H1 (cell line): Measurements from ENCODE around the gene STRIP2. TPM values are rescaled to one million over a fixed set of nuclear protein-coding genes. Genes with fewer than 3 reads are reported as not detected.
A peak's percentile ranks its signal among the peaks of the same experiment; 100 is the strongest.

Source experiments
- CTCF ChIA-PET: fragments of 300-600 bp; sonication (Branson Sonifier 250); formaldehyde crosslinking; loops from one replicate; lab custom pipeline; 2021; ENCODE audit not compliant: partially characterized antibody; lab: Charles Lee
- POLR2A ChIA-PET: fragments of 300-600 bp; sonication (Branson Sonifier 250); formaldehyde crosslinking; loops from one replicate; lab custom pipeline; 2021; ENCODE audit warnings: inconsistent platforms; ENCODE audit not compliant: partially characterized antibody; lab: Charles Lee
- DNase-seq, 2 experiments: peaks; one replicate each; pipeline versions ENCODE4 v3.0.0 to v3.0.0-alpha.2; 2010 to 2022; ENCODE audit warnings: low spot score in 2 of 2, low read depth in 1 of 2, mixed read lengths in 1 of 2
- FAIRE-seq: peaks from 2 replicates; lab custom pipeline; 2011; peaks lifted over from hg19 to GRCh38; lab: Jason Lieb, UNC
- H2AFZ ChIP-seq: 2 replicates; pipeline ENCODE4 v1.8.1; 2012; ENCODE audit warnings: low read length, inconsistent platforms
- H2AK5ac ChIP-seq: 2 replicates; pipeline ENCODE4 v1.6.1; 2013; ENCODE audit warnings: low read depth, low read length
- H2BK120ac ChIP-seq: replicated peaks from 2 replicates; pipeline ENCODE3; 2013; ENCODE audit warnings: low read depth, low read length, inconsistent platforms
- H2BK12ac ChIP-seq: 2 replicates; pipeline ENCODE4 v1.6.1; 2013; ENCODE audit warnings: low read depth, low read length
- H2BK15ac ChIP-seq: 2 replicates; pipeline ENCODE4 v1.6.1; 2013; ENCODE audit warnings: low read length
- H2BK20ac ChIP-seq: 2 replicates; pipeline ENCODE4 v1.6.1; 2013; ENCODE audit warnings: low read length
- H2BK5ac ChIP-seq: 2 replicates; pipeline ENCODE4 v1.6.1; 2013; ENCODE audit warnings: low read depth, low read length
- H3K14ac ChIP-seq: 2 replicates; pipeline ENCODE4 v1.6.1; 2013; ENCODE audit warnings: inconsistent platforms; ENCODE audit not compliant: insufficient read length
- H3K18ac ChIP-seq: 2 replicates; pipeline ENCODE4 v1.6.1; 2013; ENCODE audit warnings: low read length; ENCODE audit errors: extremely low read depth
- H3K23ac ChIP-seq: 2 replicates; pipeline ENCODE4 v1.6.1; 2013; ENCODE audit warnings: inconsistent platforms; ENCODE audit not compliant: insufficient read length
- H3K23me2 ChIP-seq: 2 replicates; pipeline ENCODE4 v1.6.1; 2013; ENCODE audit warnings: low read depth, low read length
- H3K27ac ChIP-seq: 2 replicates; pipeline ENCODE4 v1.6.1; 2011; ENCODE audit warnings: low read depth, low read length, inconsistent platforms
- H3K27me3 ChIP-seq, 4 experiments: replicated peaks in 1 of 4; 1 replicate in 1 of 4; 2 replicates in 3 of 4; pipeline versions ENCODE4 v1.6.1 to v1.8.1; 2011 to 2013; ENCODE audit warnings: low read length in 3 of 4, mild to moderate bottlenecking in 3 of 4, inconsistent platforms in 2 of 4, mixed read lengths in 2 of 4, moderate library complexity in 1 of 4; ENCODE audit not compliant: control insufficient read depth in 3 of 4, insufficient read depth in 3 of 4; ENCODE audit errors: extremely low read depth in 1 of 4
- H3K36me3 ChIP-seq, 4 experiments: 2 replicates each; pipeline versions ENCODE4 v1.6.1 to v1.8.1; 2011 to 2013; ENCODE audit warnings: mild to moderate bottlenecking in 4 of 4, low read length in 3 of 4, moderate library complexity in 2 of 4, control low read depth in 1 of 4, inconsistent platforms in 1 of 4; ENCODE audit not compliant: insufficient read depth in 4 of 4, control insufficient read depth in 2 of 4
- H3K4ac ChIP-seq: replicated peaks from 2 replicates; pipeline ENCODE3; 2013; ENCODE audit warnings: low read length, low read depth, mixed read lengths, inconsistent platforms; ENCODE audit not compliant: insufficient read length
- H3K4me1 ChIP-seq, 4 experiments: replicated peaks in 1 of 4; 1 replicate in 1 of 4; 2 replicates in 3 of 4; pipeline versions ENCODE4 v1.6.1 to v1.8.1; 2011 to 2013; ENCODE audit warnings: low read length in 3 of 4, inconsistent platforms in 2 of 4, mixed read lengths in 1 of 4; ENCODE audit not compliant: insufficient read depth in 4 of 4, control insufficient read depth in 3 of 4
- H3K4me2 ChIP-seq, 2 experiments: 2 replicates each; pipeline versions ENCODE4 v1.6.1 to v1.8.1; 2011 to 2013; ENCODE audit warnings: low read depth in 2 of 2, low read length in 2 of 2, control low read depth in 1 of 2, inconsistent platforms in 1 of 2, mild to moderate bottlenecking in 1 of 2; ENCODE audit not compliant: insufficient read depth in 1 of 2
- H3K4me3 ChIP-seq, 4 experiments: fragments of 200-600, 300-600 bp in 1 of 4; sonication (generic), shearing (Covaris generic), sonication (Bioruptor Twin) in 1 of 4; 2 replicates each; pipeline versions ENCODE4 v1.5.1 to v1.8.1; 2011 to 2016; ENCODE audit warnings: low read length in 4 of 4, low read depth in 3 of 4, control low read depth in 2 of 4, inconsistent platforms in 2 of 4, mild to moderate bottlenecking in 2 of 4, mixed read lengths in 1 of 4, moderate library complexity in 1 of 4; ENCODE audit not compliant: insufficient read depth in 2 of 4; ENCODE audit errors: extremely low read depth in 1 of 4
- H3K56ac ChIP-seq: replicated peaks from 2 replicates; pipeline ENCODE3; 2013; ENCODE audit warnings: low read depth, mild to moderate bottlenecking, mixed read lengths, low read length, inconsistent platforms; ENCODE audit not compliant: insufficient read length
- H3K79me1 ChIP-seq: 2 replicates; pipeline ENCODE4 v1.6.1; 2013; ENCODE audit warnings: low read depth, low read length, control low read depth
- H3K79me2 ChIP-seq, 2 experiments: 2 replicates each; pipeline versions ENCODE4 v1.6.1 to v1.8.1; 2012 to 2013; ENCODE audit warnings: low read length in 2 of 2, mild to moderate bottlenecking in 2 of 2, inconsistent platforms in 1 of 2; ENCODE audit not compliant: insufficient read depth in 2 of 2, control insufficient read depth in 1 of 2
- H3K9ac ChIP-seq, 4 experiments: replicated peaks in 1 of 4; 1 replicate in 1 of 4; 2 replicates in 3 of 4; pipeline versions ENCODE4 v1.6.1 to v1.8.1; 2011 to 2013; ENCODE audit warnings: low read depth in 3 of 4, low read length in 3 of 4, control low read depth in 2 of 4, mild to moderate bottlenecking in 2 of 4, moderate library complexity in 2 of 4, inconsistent platforms in 1 of 4; ENCODE audit errors: extremely low read depth in 1 of 4
- H3K9me3 ChIP-seq, 2 experiments: 2 replicates each; pipeline versions ENCODE4 v1.6.1 to v1.8.1; 2012 to 2013; ENCODE audit warnings: mild to moderate bottlenecking in 2 of 2, moderate library complexity in 2 of 2, control low read depth in 1 of 2, inconsistent platforms in 1 of 2, low read depth in 1 of 2, low read length in 1 of 2, mixed read lengths in 1 of 2; ENCODE audit not compliant: insufficient read depth in 2 of 2
- H4K20me1 ChIP-seq, 2 experiments: replicated peaks in 1 of 2; 2 replicates each; pipeline versions ENCODE3 to v1.8.1; 2011 to 2013; ENCODE audit warnings: inconsistent platforms in 2 of 2, low read length in 2 of 2, mild to moderate bottlenecking in 1 of 2; ENCODE audit not compliant: insufficient read depth in 2 of 2, control insufficient read depth in 1 of 2
- H4K5ac ChIP-seq: 2 replicates; pipeline ENCODE4 v1.6.1; 2013; ENCODE audit warnings: low read length, low read depth, mixed read lengths, inconsistent platforms; ENCODE audit not compliant: insufficient read length
- H4K8ac ChIP-seq: 2 replicates; pipeline ENCODE4 v1.8.0; 2013; ENCODE audit warnings: mild to moderate bottlenecking, moderate library complexity, low read length, inconsistent platforms; ENCODE audit not compliant: insufficient read depth; ENCODE audit errors: extremely low read depth
- H4K91ac ChIP-seq: replicated peaks from 2 replicates; pipeline ENCODE3; 2013; ENCODE audit warnings: low read length, mixed read lengths, inconsistent platforms; ENCODE audit not compliant: insufficient read length
- CEBPB ChIP-seq: IDR thresholded peaks from 2 replicates; pipeline ENCODE4 v1.6.1; 2012; ENCODE audit warnings: low read depth, low read length
- HDAC2 ChIP-seq, 2 experiments: fragments of 300-600 bp in 1 of 2; sonication (generic) in 1 of 2; IDR thresholded peaks; 2 replicates each; pipeline ENCODE4 v1.6.1; 2011 to 2012; ENCODE audit warnings: low read depth in 2 of 2, low read length in 2 of 2, mild to moderate bottlenecking in 2 of 2, moderate library complexity in 2 of 2, borderline replicate concordance in 1 of 2, inconsistent platforms in 1 of 2
- KDM4A ChIP-seq: IDR thresholded peaks from one replicate; pipeline ENCODE4 v1.7.1; 2012; ENCODE audit warnings: low read depth, mild to moderate bottlenecking, moderate library complexity, low read length, inconsistent platforms; ENCODE audit not compliant: severe bottlenecking
- PHF8 ChIP-seq: fragments of 200-600 bp; sonication (generic); conservative IDR thresholded peaks from 2 replicates; pipeline ENCODE4 v1.7.1; 2012; ENCODE audit warnings: low read depth, mild to moderate bottlenecking, inconsistent platforms, low read length, moderate library complexity
- RBBP5 ChIP-seq: IDR thresholded peaks from 2 replicates; pipeline ENCODE4 v1.7.1; 2012; ENCODE audit warnings: low read depth, mild to moderate bottlenecking, inconsistent platforms, low read length, moderate library complexity, borderline replicate concordance
- RNF2 ChIP-seq: fragments of 200-900, 300-1000 bp; sonication (generic); IDR thresholded peaks from 2 replicates; pipeline ENCODE4 v1.7.1; 2016; ENCODE audit warnings: borderline replicate concordance, low read depth, mild to moderate bottlenecking, antibody characterized with exemption, low read length; ENCODE audit not compliant: poor library complexity, severe bottlenecking; ENCODE audit errors: missing control alignments
- SIN3A ChIP-seq, 2 experiments: IDR thresholded peaks in 1 of 2; conservative IDR thresholded peaks in 1 of 2; 2 replicates each; pipeline ENCODE4 v1.6.1; 2011 to 2012; ENCODE audit warnings: low read length in 2 of 2, improper control_type of control experiment in 1 of 2, low read depth in 1 of 2, mild to moderate bottlenecking in 1 of 2
- ZNF274 ChIP-seq: IDR thresholded peaks from 2 replicates; pipeline ENCODE4 v1.7.0; 2012; ENCODE audit warnings: low read length, borderline replicate concordance; ENCODE audit errors: extremely low read depth
- WGBS, 2 experiments: shearing (Covaris generic) in 1 of 2; methylation state at CpG; one replicate each; pipeline versions ENCODE4 v1.1.6 to v1.1.7; 2013 to 2015; ENCODE audit warnings: low lambda C conversion rate in 2 of 2, mixed read lengths in 2 of 2, inconsistent platforms in 1 of 2, low coverage in 1 of 2, missing lambda C conversion rate in 1 of 2; ENCODE audit not compliant: insufficient replicate concordance in 2 of 2, insufficient coverage in 1 of 2, insufficient read length in 1 of 2; ENCODE audit errors: extremely low coverage in 1 of 2, missing lambda C conversion rate in 1 of 2; 5-methylcytosine and 5-hydroxymethylcytosine counted together
- polyA plus RNA-seq, 7 experiments: library from polyadenylated mRNA; depleted of rRNA in 3 of 7; stranded (reverse) in 5 of 7; unstranded in 2 of 7; fragments of >200 nt in 5 of 7; fragments of 200-250 nt in 2 of 7; gene quantifications; 1 replicate in 5 of 7; 2 replicates in 1 of 7; 4 replicates in 1 of 7; pipeline versions ENCODE4 v1.2.1 to v1.2.3, GENCODE V29; 2011 to 2013; ENCODE audit warnings: missing spikeins in 2 of 7, mixed read lengths in 2 of 7
- total RNA-seq: library from RNA; stranded (reverse); fragmentation: NEBNext Ultra II Directional; extraction: Animal tissue kit (Norgen Biotek cat#: 25700); gene quantifications from 2 replicates; pipeline ENCODE4 v1.2.1, GENCODE V29; 2021

STRIP2 gene
- total and polyA plus RNA-seq, 2 of the 8 experiments (the other 6 are each of a cell fraction or from before 2014, with no cell fraction given) = 5.3 to 8.2 TPM

DNA sequence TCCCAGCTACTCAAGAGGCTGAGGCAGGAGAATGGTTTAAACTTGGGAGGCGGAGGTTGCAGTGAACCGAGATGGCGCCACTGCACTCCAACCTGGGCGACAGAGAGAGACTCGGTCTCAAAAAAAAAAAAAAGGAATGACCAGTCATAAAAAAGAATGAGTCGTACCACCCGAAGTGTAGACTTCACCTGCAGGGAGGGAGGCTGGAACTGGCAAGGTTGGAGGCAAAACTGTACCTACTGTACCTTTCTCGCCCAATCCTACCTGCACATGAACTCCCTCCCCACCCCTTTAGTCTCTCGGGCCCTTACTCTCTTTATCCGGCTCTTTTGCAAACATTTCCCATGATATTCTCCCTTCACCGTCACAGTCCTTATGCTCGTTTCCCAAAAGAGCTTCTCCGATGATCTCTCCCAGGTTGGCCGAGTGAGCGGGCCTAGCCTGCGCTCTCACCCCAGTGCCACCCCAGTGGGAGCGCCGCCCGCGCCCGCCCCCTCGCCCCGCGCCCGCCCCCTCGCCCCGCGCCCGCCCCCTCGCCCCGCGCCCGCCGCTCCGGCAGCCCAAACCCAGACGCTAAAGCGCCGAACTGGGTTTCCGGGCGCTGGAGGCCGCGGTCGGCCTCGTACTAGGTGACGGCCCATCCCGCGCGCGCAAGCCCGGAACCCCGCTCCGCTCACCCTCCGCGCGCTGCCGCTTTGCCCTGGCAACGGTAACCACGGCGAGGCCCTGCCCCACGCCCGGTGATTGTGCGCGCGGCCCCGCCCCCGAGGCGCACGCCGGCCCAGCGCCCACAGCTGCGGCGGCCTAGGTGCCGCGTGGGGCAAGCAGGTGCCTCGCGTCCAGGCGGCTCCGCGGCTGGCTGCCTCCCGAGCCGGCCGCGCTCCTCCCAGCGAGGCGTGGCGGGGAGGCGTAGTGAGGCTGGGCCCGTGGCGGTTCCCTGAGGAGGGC is 67.8 kb downstream of the STRIP2 start, which contains the start of gene SMKR1:
Gene SMKR1, plus strand, starts transcription at position 772 of the 948 bp plus-strand sequence. CDS start 294 bp downstream, outside the sequence.
- POLR2A ChIA-PET = no interaction called here
- no peaks in the 10 kb centered on the region for H3K36me3 ChIP-seq

More for the DNA sequence above, 67.8 kb downstream of the STRIP2 start, which contains the start of gene SMKR1:
- Histone ChIP-seq H2AK5ac (no peak within 1 kb of the TSS), H4K5ac (no peak within 1 kb of the TSS), H2BK12ac (no peak within 1 kb of the TSS; the same call in 1 of the 2 replicates), H3K23ac (no peak within 1 kb of the TSS), H3K4ac (no peak within 1 kb of the TSS), H4K91ac (no peak within 1 kb of the TSS), H3K27ac (no peak within 1 kb of the TSS), H2BK120ac (no peak within 1 kb of the TSS), H2BK15ac (no peak within 1 kb of the TSS), H3K4me2 (peak within 1 kb of the TSS; percentile 85 to 95), H3K18ac (no peak within 1 kb of the TSS; the same call in 1 of the 2 replicates), H3K14ac (no peak within 1 kb of the TSS), H3K79me1 (no peaks in the 10 kb centered on the region), H3K56ac (no peak within 1 kb of the TSS), H4K8ac (peak within 1 kb of the TSS; percentile 75; the same call in 1 of the 2 replicates), H2BK20ac (no peak within 1 kb of the TSS), H3K79me2 (no peaks in the 10 kb centered on the region), H4K20me1 (no peaks in the 10 kb centered on the region), H2BK5ac (no peak within 1 kb of the TSS), H2AFZ (peak within 1 kb of the TSS; percentile 94), H3K4me3 (peak within 1 kb of the TSS; percentile 53 to 69 (median 57)), H3K9me3 (no peaks in the 10 kb centered on the region), H3K4me1 (peaks cover 0 to 11% (median 4%) of the 10 kb centered on the region in 4 experiments; a peak in 3 of 7 replicates), H3K23me2 (peaks cover 12% of the 10 kb centered on the region; the same call in 1 of the 2 replicates), H3K27me3 (peaks cover 0 to 22% (median 20%) of the 10 kb centered on the region in 4 experiments; a peak in 5 of 7 replicates), H3K9ac (no peak within 1 kb of the TSS; a peak in 1 of 7 replicates)
- TF ChIP-seq HDAC2 (IDR thresholded peaks at IDR 0.05; ENCODE audit: borderline replicate concordance in 1 of 2, low read depth in 2 of 2, low read length in 2 of 2) = peak in 1 of 2 experiments; percentile 62; a peak in 1 of 4 replicates
- peak; percentile 54 for TF ChIP-seq RNF2
- TF ChIP-seq PHF8 = 0 out of 2 replicates have a peak, but pooled peaks have one; percentile 45
- no peak for TF ChIP-seq KDM4A
- TF ChIP-seq SIN3A (conservative IDR thresholded peaks at IDR 0.05 in 1 of 2, IDR thresholded peaks at IDR 0.05 in 1 of 2; ENCODE audit: low read depth in 1 of 2, low read length in 2 of 2) = peak in 1 of 2 experiments; percentile 64; a peak in 2 of 4 replicates
- no peak for TF ChIP-seq CEBPB
- no peak for TF ChIP-seq ZNF274
- TF ChIP-seq RBBP5 = peak; percentile 76; the same call in 1 of the 2 replicates
- no peak for FAIRE-seq
- CTCF ChIA-PET = interaction anchor here (1.0 to 2.1 kb wide), 7 partner anchors 12 to 146 kb away, joined by 3 to 12 read pairs (median 4); no protein-coding TSS in a partner anchor
- WGBS, 2 experiments = 10% methylated on average over 41 of the region's 89 CpGs; no CpG with 5 or more reads in 1 of the 2 experiments
- peak in 1 of 2 experiments; percentile 77 for DNase-seq
